ENCODE data around the gene ESR1.

ESR1 gene

GRCh38 chr6:152121910-152122309 lies 314.4 kb downstream of the ESR1 start:
- Histone ChIP-seq H3K9ac (ENCODE audit: low read length) (no peak overlapping the region), H2BK15ac (replicated peaks; ENCODE audit: low read depth) (no peak overlapping the region), H3K36me3 (ENCODE audit: control insufficient read depth, insufficient read depth, low read length) (no peaks in the 10 kb centered on the region), H3K4ac (ENCODE audit: low read depth, low read length) (no peak overlapping the region), H3K79me1 (ENCODE audit: low read length) (no peaks in the 10 kb centered on the region), H4K8ac (ENCODE audit: low read depth, low read length) (no peak overlapping the region), H3K4me1 (ENCODE audit: control insufficient read depth, low read depth, low read length) (no peaks in the 10 kb centered on the region), H3K27me3 (ENCODE audit: insufficient read depth, low read length, poor library complexity) (no peaks in the 10 kb centered on the region), H2BK5ac (ENCODE audit: low read length) (no peak overlapping the region), H3K23ac (ENCODE audit: low read length) (no peak overlapping the region), H3K79me2 (ENCODE audit: control insufficient read depth, insufficient read depth, low read length) (no peaks in the 10 kb centered on the region), H4K5ac (ENCODE audit: low read length) (no peak overlapping the region), H3K56ac (ENCODE audit: low read length) (no peak overlapping the region), H3K4me3 (ENCODE audit: low read length) (no peak overlapping the region), H2BK120ac (ENCODE audit: low read depth, low read length) (no peak overlapping the region), H3K27ac (ENCODE audit: low read depth, low read length) (no peak overlapping the region), H3K4me2 (ENCODE audit: low read length) (no peak overlapping the region), H2AK5ac (ENCODE audit: low read length) (no peak overlapping the region), H3K18ac (ENCODE audit: low read length) (no peak overlapping the region)
- DNase-seq: no peak
- no CpG with 5 or more reads among the region's 3 CpGs for WGBS (ENCODE audit: extremely low coverage, insufficient coverage, low lambda C conversion rate)

GRCh38 chr6:152122434-152122833 lies 315.0 kb downstream of the ESR1 start:
- H2BK5ac ChIP-seq (ENCODE audit: low read length): no peak overlapping the region
- no peak for DNase-seq
- no peak overlapping the region for H3K23ac ChIP-seq (ENCODE audit: low read length)
- no peak overlapping the region for H3K4me2 ChIP-seq (ENCODE audit: low read length)
- H2AK5ac ChIP-seq (ENCODE audit: low read length): no peak overlapping the region
- no peak overlapping the region for H3K4me3 ChIP-seq (ENCODE audit: low read length)
- H2BK15ac ChIP-seq (replicated peaks; ENCODE audit: low read depth): no peak overlapping the region
- no peak overlapping the region for H3K27ac ChIP-seq (ENCODE audit: low read depth, low read length)
- no peaks in the 10 kb centered on the region for H3K79me2 ChIP-seq (ENCODE audit: control insufficient read depth, insufficient read depth, low read length)
- no peak overlapping the region for H3K18ac ChIP-seq (ENCODE audit: low read length)
- no peaks in the 10 kb centered on the region for H3K27me3 ChIP-seq (ENCODE audit: insufficient read depth, low read length, poor library complexity)
- no peak overlapping the region for H4K8ac ChIP-seq (ENCODE audit: low read depth, low read length)
- H3K56ac ChIP-seq (ENCODE audit: low read length): no peak overlapping the region
- H3K4ac ChIP-seq (ENCODE audit: low read depth, low read length): no peak overlapping the region
- H4K5ac ChIP-seq (ENCODE audit: low read length): no peak overlapping the region
- no peak overlapping the region for H2BK120ac ChIP-seq (ENCODE audit: low read depth, low read length)
- WGBS (ENCODE audit: extremely low coverage, insufficient coverage, low lambda C conversion rate): no CpG with 5 or more reads among the region's 12 CpGs
- no peak overlapping the region for H3K9ac ChIP-seq (ENCODE audit: low read length)
- no peaks in the 10 kb centered on the region for H3K79me1 ChIP-seq (ENCODE audit: low read length)
- no peaks in the 10 kb centered on the region for H3K36me3 ChIP-seq (ENCODE audit: control insufficient read depth, insufficient read depth, low read length)
- no peaks in the 10 kb centered on the region for H3K4me1 ChIP-seq (ENCODE audit: control insufficient read depth, low read depth, low read length)

- H4K8ac ChIP-seq (ENCODE audit: low read depth, low read length): no peak overlapping the region
- H2BK15ac ChIP-seq (replicated peaks; ENCODE audit: low read depth): no peak overlapping the region
- H3K9ac ChIP-seq (ENCODE audit: low read length): no peak overlapping the region
- H2BK5ac ChIP-seq (ENCODE audit: low read length): no peak overlapping the region
- no peak overlapping the region for H3K23ac ChIP-seq (ENCODE audit: low read length)
- H3K56ac ChIP-seq (ENCODE audit: low read length): no peak overlapping the region
- no peaks in the 10 kb centered on the region for H3K4me1 ChIP-seq (ENCODE audit: control insufficient read depth, low read depth, low read length)
- H3K79me1 ChIP-seq (ENCODE audit: low read length): no peaks in the 10 kb centered on the region
- no peak overlapping the region for H4K5ac ChIP-seq (ENCODE audit: low read length)
- no peaks in the 10 kb centered on the region for H3K79me2 ChIP-seq (ENCODE audit: control insufficient read depth, insufficient read depth, low read length)
- H3K4me2 ChIP-seq (ENCODE audit: low read length): no peak overlapping the region
- H3K4me3 ChIP-seq (ENCODE audit: low read length): no peak overlapping the region
- no peak overlapping the region for H2AK5ac ChIP-seq (ENCODE audit: low read length)
- H3K18ac ChIP-seq (ENCODE audit: low read length): no peak overlapping the region
- WGBS (ENCODE audit: extremely low coverage, insufficient coverage, low lambda C conversion rate): no CpG with 5 or more reads among the region's 3 CpGs
- H3K4ac ChIP-seq (ENCODE audit: low read depth, low read length): no peak overlapping the region
- no peak overlapping the region for H3K27ac ChIP-seq (ENCODE audit: low read depth, low read length)
- no peaks in the 10 kb centered on the region for H3K27me3 ChIP-seq (ENCODE audit: insufficient read depth, low read length, poor library complexity)
- H2BK120ac ChIP-seq (ENCODE audit: low read depth, low read length): no peak overlapping the region
- no peaks in the 10 kb centered on the region for H3K36me3 ChIP-seq (ENCODE audit: control insufficient read depth, insufficient read depth, low read length)
- DNase-seq: no peak
Measured at GRCh38 chr6:152123076-152123475, 315.6 kb downstream of the ESR1 start.

- Histone ChIP-seq H2BK5ac (ENCODE audit: low read length) (no peak overlapping the region), H3K9ac (ENCODE audit: low read length) (no peak overlapping the region), H2AK5ac (ENCODE audit: low read length) (no peak overlapping the region), H3K36me3 (ENCODE audit: control insufficient read depth, insufficient read depth, low read length) (no peaks in the 10 kb centered on the region), H2BK120ac (ENCODE audit: low read depth, low read length) (no peak overlapping the region), H3K56ac (ENCODE audit: low read length) (no peak overlapping the region), H3K79me2 (ENCODE audit: control insufficient read depth, insufficient read depth, low read length) (no peaks in the 10 kb centered on the region), H3K79me1 (ENCODE audit: low read length) (no peaks in the 10 kb centered on the region), H3K27ac (ENCODE audit: low read depth, low read length) (no peak overlapping the region), H3K27me3 (ENCODE audit: insufficient read depth, low read length, poor library complexity) (no peaks in the 10 kb centered on the region), H4K5ac (ENCODE audit: low read length) (no peak overlapping the region), H3K4ac (ENCODE audit: low read depth, low read length) (no peak overlapping the region), H2BK15ac (replicated peaks; ENCODE audit: low read depth) (no peak overlapping the region), H3K4me1 (ENCODE audit: control insufficient read depth, low read depth, low read length) (no peaks in the 10 kb centered on the region), H3K4me2 (ENCODE audit: low read length) (no peak overlapping the region), H3K23ac (ENCODE audit: low read length) (no peak overlapping the region), H4K8ac (ENCODE audit: low read depth, low read length) (no peak overlapping the region), H3K18ac (ENCODE audit: low read length) (no peak overlapping the region), H3K4me3 (ENCODE audit: low read length) (no peak overlapping the region)
- no CpG with 5 or more reads among the region's 3 CpGs for WGBS (ENCODE audit: extremely low coverage, insufficient coverage, low lambda C conversion rate)
- DNase-seq: peak; percentile 67
Measured at GRCh38 chr6:152124429-152125074, 317.1 kb downstream of the ESR1 start.

GRCh38 chr6:152127432-152128165 lies 320.1 kb downstream of the ESR1 start:
- Histone ChIP-seq H3K18ac (ENCODE audit: low read length) (no peak overlapping the region), H3K27me3 (ENCODE audit: insufficient read depth, low read length, poor library complexity) (no peaks in the 10 kb centered on the region), H3K79me2 (ENCODE audit: control insufficient read depth, insufficient read depth, low read length) (no peaks in the 10 kb centered on the region), H3K4me1 (ENCODE audit: control insufficient read depth, low read depth, low read length) (no peaks in the 10 kb centered on the region), H2AK5ac (ENCODE audit: low read length) (no peak overlapping the region), H4K8ac (ENCODE audit: low read depth, low read length) (no peak overlapping the region), H3K56ac (ENCODE audit: low read length) (no peak overlapping the region), H4K5ac (ENCODE audit: low read length) (no peak overlapping the region), H3K4me2 (ENCODE audit: low read length) (no peak overlapping the region), H3K9ac (ENCODE audit: low read length) (no peak overlapping the region), H2BK5ac (ENCODE audit: low read length) (no peak overlapping the region), H3K23ac (ENCODE audit: low read length) (no peak overlapping the region), H2BK15ac (replicated peaks; ENCODE audit: low read depth) (no peak overlapping the region), H3K27ac (ENCODE audit: low read depth, low read length) (no peak overlapping the region), H2BK120ac (ENCODE audit: low read depth, low read length) (no peak overlapping the region), H3K79me1 (ENCODE audit: low read length) (no peaks in the 10 kb centered on the region), H3K36me3 (ENCODE audit: control insufficient read depth, insufficient read depth, low read length) (no peaks in the 10 kb centered on the region), H3K4me3 (ENCODE audit: low read length) (no peak overlapping the region), H3K4ac (ENCODE audit: low read depth, low read length) (no peak overlapping the region)
- DNase-seq: peak; percentile 23
- no CpG with 5 or more reads among the region's 8 CpGs for WGBS (ENCODE audit: extremely low coverage, insufficient coverage, low lambda C conversion rate)
